SK-N-SH (cell line): Measurements from ENCODE around the gene FGGY.

Experiments
- CTCF ChIP-seq: fragments of 200-600 bp; sonication (generic); IDR thresholded peaks from 2 replicates; pipeline ENCODE4 v1.6.1; 2017; ENCODE audit warnings: antibody characterized with exemption, mild to moderate bottlenecking, moderate library complexity
- GABPA ChIP-seq: IDR thresholded peaks from 2 replicates; pipeline ENCODE4 v1.4.0; 2012; ENCODE audit warnings: low read depth, mild to moderate bottlenecking
- JUND ChIP-seq: IDR thresholded peaks from 2 replicates; pipeline ENCODE4 v1.4.0; 2012
- MAX ChIP-seq: IDR thresholded peaks from 2 replicates; pipeline ENCODE4 v1.4.0; 2012; ENCODE audit warnings: low read depth
- MXI1 ChIP-seq: IDR thresholded peaks from 2 replicates; pipeline ENCODE4 v1.6.1; 2012; ENCODE audit warnings: mild to moderate bottlenecking, low read depth, low read length, improper control_type of control experiment
- NFIC ChIP-seq: IDR thresholded peaks from 2 replicates; pipeline ENCODE4 v1.4.0; 2012; ENCODE audit warnings: borderline replicate concordance
- POLR2AphosphoS5 ChIP-seq: IDR thresholded peaks from 2 replicates; pipeline ENCODE4 v1.6.1; 2012; ENCODE audit warnings: low read depth, low read length
- RFX5 ChIP-seq: IDR thresholded peaks from 2 replicates; pipeline ENCODE4 v1.6.1; 2012; ENCODE audit warnings: mild to moderate bottlenecking, improper control_type of control experiment, low read length
- TAF1 ChIP-seq: IDR thresholded peaks from 2 replicates; pipeline ENCODE4 v1.6.1; 2012; ENCODE audit warnings: low read depth, mild to moderate bottlenecking, low read length, moderate library complexity, borderline replicate concordance
- TCF12 ChIP-seq: IDR thresholded peaks from 2 replicates; pipeline ENCODE4 v1.4.0; 2012
- TF ChIP-seq, protein P1 (sequence below): IDR thresholded peaks from 2 replicates; pipeline ENCODE4 v1.4.0; 2012; ENCODE audit warnings: low read depth, borderline replicate concordance
- TF ChIP-seq, protein P2 (sequence below): fragments of 150-350 bp; IDR thresholded peaks from 2 replicates; pipeline ENCODE4 v1.6.1; 2017; ENCODE audit warnings: antibody characterized with exemption, low read length, low read depth, borderline replicate concordance

- TF ChIP-seq CTCF, result no peak
- no peak for TF ChIP-seq NFIC
- no peak for TF ChIP-seq JUND
- TF ChIP-seq, protein P1, sequence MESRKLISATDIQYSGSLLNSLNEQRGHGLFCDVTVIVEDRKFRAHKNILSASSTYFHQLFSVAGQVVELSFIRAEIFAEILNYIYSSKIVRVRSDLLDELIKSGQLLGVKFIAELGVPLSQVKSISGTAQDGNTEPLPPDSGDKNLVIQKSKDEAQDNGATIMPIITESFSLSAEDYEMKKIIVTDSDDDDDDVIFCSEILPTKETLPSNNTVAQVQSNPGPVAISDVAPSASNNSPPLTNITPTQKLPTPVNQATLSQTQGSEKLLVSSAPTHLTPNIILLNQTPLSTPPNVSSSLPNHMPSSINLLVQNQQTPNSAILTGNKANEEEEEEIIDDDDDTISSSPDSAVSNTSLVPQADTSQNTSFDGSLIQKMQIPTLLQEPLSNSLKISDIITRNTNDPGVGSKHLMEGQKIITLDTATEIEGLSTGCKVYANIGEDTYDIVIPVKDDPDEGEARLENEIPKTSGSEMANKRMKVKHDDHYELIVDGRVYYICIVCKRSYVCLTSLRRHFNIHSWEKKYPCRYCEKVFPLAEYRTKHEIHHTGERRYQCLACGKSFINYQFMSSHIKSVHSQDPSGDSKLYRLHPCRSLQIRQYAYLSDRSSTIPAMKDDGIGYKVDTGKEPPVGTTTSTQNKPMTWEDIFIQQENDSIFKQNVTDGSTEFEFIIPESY, result no peak
- TF ChIP-seq RFX5, result no peak
- TF ChIP-seq TAF1, result no peak
- TF ChIP-seq MAX, result no peak
- TF ChIP-seq MXI1, result no peak
- TF ChIP-seq, protein P2, sequence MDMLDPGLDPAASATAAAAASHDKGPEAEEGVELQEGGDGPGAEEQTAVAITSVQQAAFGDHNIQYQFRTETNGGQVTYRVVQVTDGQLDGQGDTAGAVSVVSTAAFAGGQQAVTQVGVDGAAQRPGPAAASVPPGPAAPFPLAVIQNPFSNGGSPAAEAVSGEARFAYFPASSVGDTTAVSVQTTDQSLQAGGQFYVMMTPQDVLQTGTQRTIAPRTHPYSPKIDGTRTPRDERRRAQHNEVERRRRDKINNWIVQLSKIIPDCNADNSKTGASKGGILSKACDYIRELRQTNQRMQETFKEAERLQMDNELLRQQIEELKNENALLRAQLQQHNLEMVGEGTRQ, result no peak
- 0 out of 2 replicates have a peak, but pooled peaks have one; percentile 6 for TF ChIP-seq TCF12
- no peak for TF ChIP-seq GABPA
- TF ChIP-seq POLR2AphosphoS5, result no peak
Measured at GRCh38 chr1:59763418-59763817, 466.5 kb downstream of the FGGY start.
